Measurements from ENCODE around the gene HERC5.

Gene HERC5

GRCh38 chr4:88414755-88415154 lies 42.2 kb upstream of the HERC5 start (continued):
- no peak for TF ChIP-seq CSRNP3 (CRISPR knock-in tag; IDR thresholded peaks at IDR 0.05)

- no peak for ATAC-seq
- TF ChIP-seq ARNTL (CRISPR knock-in tag; IDR thresholded peaks at IDR 0.05; ENCODE audit: borderline replicate concordance, low read depth) (no peak), OSR1 (CRISPR knock-in tag; IDR thresholded peaks at IDR 0.05) (no peak), SNAI2 (CRISPR knock-in tag; IDR thresholded peaks at IDR 0.05) (no peak), TOX (CRISPR knock-in tag; IDR thresholded peaks at IDR 0.05; ENCODE audit: borderline replicate concordance) (no peak), ZC3H10 (CRISPR knock-in tag; IDR thresholded peaks at IDR 0.05) (no peak), TSHZ2 (CRISPR knock-in tag; IDR thresholded peaks at IDR 0.05) (no peak), ESRRG (CRISPR knock-in tag; IDR thresholded peaks at IDR 0.05) (no peak), ZFP30 (CRISPR knock-in tag; IDR thresholded peaks at IDR 0.05) (no peak), POU6F1 (CRISPR knock-in tag; IDR thresholded peaks at IDR 0.05; ENCODE audit: borderline replicate concordance, low read depth) (no peak), ISL1 (CRISPR knock-in tag; IDR thresholded peaks at IDR 0.05) (no peak), TCF4 (CRISPR knock-in tag; IDR thresholded peaks at IDR 0.05; ENCODE audit: borderline replicate concordance) (no peak), CREB5 (CRISPR knock-in tag; IDR thresholded peaks at IDR 0.05; ENCODE audit: low read depth) (no peak), PPARA (CRISPR knock-in tag; IDR thresholded peaks at IDR 0.05; ENCODE audit: borderline replicate concordance) (no peak), ZNF70 (CRISPR knock-in tag; IDR thresholded peaks at IDR 0.05) (no peak)
Observed at GRCh38 chr4:88415982-88416381, 40.9 kb upstream of the HERC5 start.

- no peak for ATAC-seq
- no peak for TF ChIP-seq CSDC2 (CRISPR knock-in tag; IDR thresholded peaks at IDR 0.05)
- TF ChIP-seq TCF4 (CRISPR knock-in tag; IDR thresholded peaks at IDR 0.05; ENCODE audit: borderline replicate concordance) = no peak
- TF ChIP-seq SNAI2 (CRISPR knock-in tag; IDR thresholded peaks at IDR 0.05) = no peak
- TF ChIP-seq ZNF8 (CRISPR knock-in tag; IDR thresholded peaks at IDR 0.05) = no peak
- no peak for TF ChIP-seq TOX (CRISPR knock-in tag; IDR thresholded peaks at IDR 0.05; ENCODE audit: borderline replicate concordance)
- no peak for TF ChIP-seq BACH2 (CRISPR knock-in tag; IDR thresholded peaks at IDR 0.05; ENCODE audit: borderline replicate concordance)
- no peak for TF ChIP-seq CSRNP3 (CRISPR knock-in tag; IDR thresholded peaks at IDR 0.05)
- no peak for TF ChIP-seq RARB (CRISPR knock-in tag; IDR thresholded peaks at IDR 0.05)
- no peak for TF ChIP-seq OSR1 (CRISPR knock-in tag; IDR thresholded peaks at IDR 0.05)
- TF ChIP-seq ZFP30 (CRISPR knock-in tag; IDR thresholded peaks at IDR 0.05) = no peak
- no peak for TF ChIP-seq ISL1 (CRISPR knock-in tag; IDR thresholded peaks at IDR 0.05)
- TF ChIP-seq PPARA (CRISPR knock-in tag; IDR thresholded peaks at IDR 0.05; ENCODE audit: borderline replicate concordance) = no peak
- no peak for TF ChIP-seq TSHZ2 (CRISPR knock-in tag; IDR thresholded peaks at IDR 0.05)
- TF ChIP-seq ESRRG (CRISPR knock-in tag; IDR thresholded peaks at IDR 0.05) = no peak
- no peak for TF ChIP-seq ZNF565 (CRISPR knock-in tag; conservative IDR thresholded peaks at IDR 0.05; ENCODE audit: low read depth)
- no peak for TF ChIP-seq GLIS3 (CRISPR knock-in tag; IDR thresholded peaks at IDR 0.05)
Observed at GRCh38 chr4:88418411-88418810, 38.5 kb upstream of the HERC5 start.
